HG02884 (cell line): ENCODE results near the gene VPS37D.
"Not testable (repeated sequence)": the region's sequence is repeated elsewhere in the genome, so short reads cannot be mapped to it uniquely, and the experiment has no call there.

Experiments used
- ATAC-seq: cut with Tn5 transposase; IDR thresholded peaks from one replicate; pipeline ENCODE4 v1.9.1; 2021; ENCODE audit warnings: mild to moderate bottlenecking, moderate library complexity; ENCODE audit not compliant: unreplicated experiment

The VPS37D gene

DNA sequence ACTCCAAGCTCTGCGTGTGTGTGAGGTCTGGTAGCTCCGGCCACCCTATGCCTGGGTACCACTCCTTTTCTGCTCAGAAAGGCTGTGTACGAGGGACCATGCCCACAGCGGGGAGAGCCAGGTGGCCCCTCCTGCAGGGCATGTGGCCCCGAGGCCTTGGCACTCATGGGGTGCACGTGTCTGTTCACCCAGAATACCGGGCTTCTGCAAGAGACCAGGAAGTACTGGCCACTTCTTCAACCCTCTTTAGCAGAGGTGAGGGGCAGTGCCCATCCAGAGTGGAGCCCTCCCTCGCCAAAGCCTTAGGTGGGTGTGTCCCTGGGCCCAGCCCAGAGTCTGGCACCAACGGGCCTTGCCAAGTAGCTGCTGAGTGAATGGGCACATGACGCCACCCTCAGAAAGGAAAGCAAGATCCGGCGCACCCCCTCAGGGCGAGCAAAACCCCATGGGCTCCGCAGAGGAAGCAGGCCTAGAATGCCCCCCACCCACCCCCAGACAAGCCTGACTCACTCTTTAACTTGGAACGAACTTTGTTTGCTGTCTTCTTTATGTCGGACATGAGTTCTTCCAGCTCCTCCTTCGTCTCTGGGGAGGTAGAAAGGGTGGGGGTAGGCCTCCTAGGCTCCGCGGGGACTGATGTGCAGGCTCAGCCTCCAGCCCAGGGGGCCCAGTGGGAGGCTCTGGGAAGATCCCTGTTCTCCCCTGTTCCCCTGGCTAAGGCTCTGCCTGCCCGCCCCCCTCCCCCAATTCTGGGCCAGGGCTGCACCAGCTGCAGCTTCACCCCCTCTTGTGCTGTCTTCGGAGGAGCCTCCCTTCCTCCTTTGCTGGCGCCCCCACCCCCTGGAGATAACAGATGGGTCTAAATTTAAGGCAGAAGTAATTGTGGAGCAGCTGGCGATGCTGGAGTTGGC lies 37.3 kb downstream of the VPS37D start:
- no peak for ATAC-seq

DNA sequence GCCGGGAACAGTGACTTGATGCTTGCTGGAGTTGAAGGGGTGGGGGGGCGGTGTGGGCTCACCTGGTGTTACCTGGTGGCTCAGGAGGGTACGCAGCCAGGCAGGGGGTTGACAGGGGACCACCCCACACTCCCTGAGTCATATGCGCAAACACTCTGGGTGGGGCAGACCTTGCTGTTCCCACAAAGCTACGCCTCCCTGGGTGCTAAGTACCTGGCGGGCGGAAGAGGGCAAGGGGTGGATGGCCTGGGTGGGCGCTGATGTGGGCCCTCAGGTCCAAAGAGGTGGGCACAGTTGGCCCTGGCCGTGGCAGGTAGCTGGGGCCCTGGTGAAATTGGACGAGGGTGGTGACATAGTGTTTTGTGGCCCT lies 37.9 kb downstream of the VPS37D start:
- no peak for ATAC-seq

DNA sequence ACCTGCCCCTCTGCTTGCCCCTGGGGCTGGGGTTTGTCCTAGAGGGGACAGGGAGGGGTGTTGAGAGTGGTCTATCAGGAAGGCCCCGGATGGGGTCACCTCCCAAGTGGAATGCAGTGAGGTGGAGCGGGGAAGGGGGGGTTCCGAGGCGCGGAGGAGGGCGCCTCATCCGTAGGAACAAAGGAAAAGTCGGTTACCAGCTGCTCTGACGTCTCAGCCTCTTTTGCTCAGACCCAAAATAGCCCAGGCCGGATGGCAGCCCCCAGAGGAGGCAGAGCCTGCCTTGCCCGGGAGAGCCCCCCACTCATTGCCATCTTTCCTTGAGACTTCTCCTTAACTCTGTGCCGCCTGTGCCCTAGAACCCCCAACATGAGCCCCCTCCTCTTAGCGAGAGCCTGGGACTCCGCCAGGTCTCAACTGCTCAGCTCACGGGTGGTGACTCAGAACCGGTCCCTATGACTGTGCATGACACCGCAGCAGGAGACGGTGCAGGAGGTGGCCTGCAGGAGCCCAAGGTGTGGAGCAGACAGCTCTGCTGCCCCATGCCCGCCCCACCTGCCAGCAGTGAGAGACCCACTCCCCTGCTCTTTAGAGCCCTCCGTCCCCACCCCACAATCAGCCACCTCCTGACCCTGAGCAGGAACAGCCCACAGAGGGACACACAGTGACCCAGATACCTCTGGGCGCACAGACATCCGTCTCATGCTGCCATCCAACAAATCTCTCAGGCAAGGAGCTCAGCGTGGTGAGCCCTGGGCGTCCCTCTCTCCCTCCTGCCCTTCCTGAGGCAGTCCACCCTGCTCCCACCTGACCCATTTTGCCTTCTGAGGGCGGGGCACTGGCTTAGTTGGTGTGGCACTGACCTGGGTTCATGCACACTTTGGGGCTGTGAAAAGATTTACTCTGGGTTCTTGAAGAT lies 38.8 kb downstream of the VPS37D start:
- no peak for ATAC-seq

DNA sequence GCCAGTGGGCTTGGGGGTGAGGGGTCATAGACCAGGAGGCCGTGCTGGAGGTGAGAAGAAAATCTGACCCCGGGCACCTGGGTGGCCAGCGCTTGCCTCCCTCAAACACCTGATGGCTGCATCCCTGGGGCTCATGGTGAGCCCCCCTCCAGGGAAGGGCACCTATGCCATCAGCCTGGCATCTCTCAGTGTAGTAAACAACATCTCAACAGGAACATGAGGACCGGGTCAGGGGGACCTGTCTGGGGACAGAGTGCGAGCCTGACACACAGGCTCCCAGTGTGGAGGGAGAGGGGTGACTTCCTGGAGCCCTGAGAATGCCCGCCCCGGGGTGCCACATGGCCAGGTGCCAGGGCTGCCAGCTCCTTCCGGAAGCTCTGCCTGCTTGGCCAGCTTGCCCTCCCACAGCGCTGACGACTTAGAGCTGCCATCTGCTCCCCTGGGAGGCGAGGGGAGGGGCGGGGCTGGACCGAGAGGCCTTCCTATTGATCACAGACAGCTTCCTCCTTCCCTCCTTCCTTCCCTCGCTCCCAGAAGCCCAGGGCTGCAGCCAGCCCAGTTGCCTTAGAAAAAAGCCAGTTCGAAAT lies 39.5 kb downstream of the VPS37D start:
- no peak for ATAC-seq

DNA sequence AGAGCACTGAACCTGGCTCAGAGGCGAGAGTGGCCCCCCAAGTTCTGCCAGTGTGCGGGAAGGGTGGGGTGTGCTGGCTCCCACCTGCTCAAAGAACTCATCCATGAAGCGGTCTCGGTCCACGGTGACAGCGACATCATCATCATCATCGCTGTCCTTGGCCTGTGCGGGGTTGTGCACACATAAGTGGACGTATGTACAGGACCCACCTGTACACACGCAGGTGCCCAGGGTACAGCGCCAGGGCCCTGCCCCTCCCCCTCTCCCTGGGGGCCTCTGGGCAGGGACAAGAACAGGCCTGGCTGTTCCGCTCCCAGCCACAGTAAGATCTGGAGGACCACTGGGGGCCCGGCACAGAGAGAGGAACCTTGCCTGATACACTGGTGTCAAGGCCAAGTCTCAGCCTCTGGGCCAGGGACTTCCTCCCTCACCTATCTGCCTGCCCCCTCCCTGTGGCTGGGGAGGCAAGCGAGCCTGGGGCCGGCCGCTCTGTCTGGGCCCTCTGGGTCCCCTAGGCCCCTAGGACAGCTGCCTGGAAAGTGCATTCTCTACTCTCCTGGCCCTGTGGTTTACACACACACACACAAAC lies 41.4 kb downstream of the VPS37D start:
- ATAC-seq: no peak

DNA sequence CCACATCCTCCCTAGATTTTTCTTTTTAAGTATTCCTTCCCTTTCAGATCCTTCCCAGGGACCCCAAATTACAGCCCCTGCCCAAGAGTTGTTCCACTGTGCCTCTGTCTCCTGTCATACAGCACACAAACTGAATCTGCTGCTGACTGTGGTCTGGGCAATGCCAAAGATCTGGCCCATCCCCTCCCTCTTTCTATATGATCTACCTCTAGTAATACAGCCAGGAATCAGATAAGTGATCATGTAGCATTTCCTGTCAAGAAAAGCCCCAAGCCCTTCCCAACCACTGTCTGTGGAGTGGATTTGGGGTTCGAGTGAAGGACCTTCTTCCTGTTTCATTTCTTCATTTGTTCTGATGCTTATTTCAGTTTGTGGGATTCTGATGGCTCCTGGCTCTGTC lies 45.1 kb downstream of the VPS37D start:
- ATAC-seq: no peak

DNA sequence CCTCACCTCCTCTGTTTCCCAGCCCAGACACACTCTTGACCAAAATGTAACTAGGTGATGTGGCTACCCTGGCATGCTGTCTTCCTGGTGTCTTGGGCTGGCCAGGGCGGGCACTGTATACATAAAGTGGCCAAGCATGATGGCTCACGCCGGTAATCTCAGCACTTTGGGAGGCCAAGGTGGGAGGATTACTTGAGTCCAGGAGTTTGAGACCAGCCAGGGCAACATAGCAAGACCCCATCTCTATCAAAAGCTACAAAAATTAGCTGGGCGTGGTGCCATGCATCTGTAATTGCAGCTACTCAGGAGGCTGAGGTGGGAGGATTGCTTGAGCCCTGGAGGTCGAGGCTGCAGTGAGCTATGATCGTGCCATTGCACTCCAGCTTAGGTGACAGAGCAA lies 45.7 kb downstream of the VPS37D start:
- ATAC-seq: not testable (repeated sequence)

DNA sequence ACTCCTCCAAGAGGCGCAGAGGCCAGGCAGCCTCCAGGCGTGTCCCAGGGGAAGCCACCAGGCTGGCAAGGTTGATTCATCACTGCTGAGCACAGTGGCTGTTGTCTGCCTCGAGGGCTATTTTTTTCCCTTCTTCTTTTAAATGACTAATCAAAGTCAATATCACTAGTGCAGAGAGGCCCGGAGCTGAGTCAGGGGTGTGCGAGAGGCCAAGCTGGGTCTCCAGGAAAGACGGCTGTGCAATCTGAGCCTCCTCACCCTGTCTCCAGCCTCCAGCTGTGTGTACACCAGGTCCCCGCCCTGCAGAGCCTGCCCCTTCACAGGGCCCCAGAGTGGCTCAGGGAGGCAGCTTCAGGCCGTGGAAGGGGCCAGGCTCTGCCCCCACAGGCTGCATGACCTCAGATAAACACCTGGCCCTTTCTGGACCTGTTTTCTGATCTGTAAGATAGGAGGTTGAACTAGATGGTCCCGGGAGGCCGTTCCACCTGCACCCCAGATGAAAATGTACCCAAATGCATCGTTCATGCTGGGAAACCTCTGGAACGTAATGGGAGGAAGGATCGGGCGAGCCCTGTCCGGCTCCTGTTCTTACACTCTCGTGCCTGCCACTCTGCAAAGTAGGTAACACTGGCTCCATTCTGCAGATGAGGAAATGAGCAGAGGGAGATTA lies 48.2 kb downstream of the VPS37D start:
- ATAC-seq: no peak

DNA sequence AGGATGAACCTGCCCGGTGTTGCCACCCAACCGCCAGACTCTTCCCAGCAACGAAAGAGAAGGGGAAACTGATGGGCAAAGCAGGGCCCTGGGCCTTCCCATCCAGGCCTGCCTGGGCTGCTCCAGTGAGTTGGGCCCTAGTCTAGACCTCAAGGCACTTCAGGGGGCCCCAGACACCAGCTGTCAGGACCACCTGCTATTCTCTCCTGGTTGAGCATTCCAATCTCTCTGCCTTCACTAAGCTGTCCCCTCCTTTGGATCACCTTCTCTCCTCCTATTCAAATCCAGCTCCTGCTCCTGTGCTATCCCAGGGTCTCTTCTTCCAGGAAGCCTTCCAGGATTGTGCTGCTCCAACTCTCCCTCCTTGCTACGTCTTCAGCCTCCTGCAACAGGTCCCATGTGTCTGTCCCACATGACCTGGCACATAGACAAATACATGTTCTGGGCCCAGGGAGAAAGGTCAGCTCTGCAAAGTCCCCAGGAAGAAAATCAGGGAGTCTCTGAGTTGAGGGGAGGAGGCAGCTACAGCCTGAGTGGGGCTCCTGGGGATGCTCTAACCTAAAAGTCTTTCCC lies 48.8 kb downstream of the VPS37D start:
- ATAC-seq: no peak

DNA sequence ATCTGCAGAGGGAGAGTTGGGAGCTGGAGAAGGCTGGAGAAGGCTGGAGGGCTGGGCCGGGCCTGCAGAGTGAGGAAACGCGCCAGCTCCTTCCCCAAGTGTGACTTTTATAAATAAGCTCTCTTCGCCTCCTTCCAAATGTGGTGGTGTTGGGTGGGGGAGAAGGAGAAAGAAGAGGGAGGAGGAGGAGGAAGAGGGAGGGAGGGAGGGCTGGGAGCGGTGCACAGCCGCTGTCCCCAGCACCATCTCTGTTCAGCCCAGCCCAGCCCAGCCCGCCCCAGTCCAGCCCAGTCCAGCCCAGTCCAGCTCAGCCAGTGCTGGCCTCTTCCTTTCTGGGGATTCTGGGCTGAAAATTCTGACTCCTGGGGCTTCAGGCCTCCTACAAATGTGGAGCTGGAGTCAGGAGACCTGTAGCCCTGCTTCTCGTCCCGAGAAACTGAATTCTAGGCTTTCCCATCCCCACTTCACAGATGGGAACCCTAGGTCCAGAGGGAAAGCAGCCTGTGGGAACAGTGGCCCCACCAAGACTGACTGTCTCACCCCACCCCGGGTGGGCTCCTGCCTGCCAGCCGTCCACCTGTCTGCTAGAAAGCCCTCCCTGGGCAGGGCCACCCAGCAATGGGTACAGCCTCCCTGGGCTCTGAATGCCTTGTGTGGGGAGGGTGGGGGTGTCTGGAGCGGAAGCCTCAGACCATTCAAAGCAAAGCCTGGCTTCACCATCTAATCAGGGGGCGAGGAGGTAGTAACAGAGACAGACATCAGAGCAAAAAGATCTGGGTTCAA lies 49.6 kb downstream of the VPS37D start:
- no peak for ATAC-seq

DNA sequence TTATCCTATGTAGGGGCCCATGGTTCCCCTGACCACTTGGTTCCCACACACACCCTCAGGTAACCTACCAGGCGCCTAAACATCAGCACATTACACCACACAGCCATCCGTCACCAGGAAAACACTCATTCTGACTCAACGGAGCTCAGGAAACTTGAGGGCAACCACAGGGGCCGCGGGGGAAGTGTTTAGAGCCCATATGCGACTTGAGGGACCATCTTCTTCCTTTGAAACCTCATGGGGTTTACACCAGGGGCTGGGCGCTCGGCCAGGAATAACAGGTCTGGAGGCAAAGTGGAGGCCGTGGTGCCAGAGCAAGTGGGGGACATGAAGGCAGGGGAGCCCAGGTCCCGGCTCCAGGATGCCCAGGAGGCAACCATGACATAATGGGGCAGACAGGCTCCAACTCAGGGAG lies 50.4 kb downstream of the VPS37D start:
- no peak for ATAC-seq

DNA sequence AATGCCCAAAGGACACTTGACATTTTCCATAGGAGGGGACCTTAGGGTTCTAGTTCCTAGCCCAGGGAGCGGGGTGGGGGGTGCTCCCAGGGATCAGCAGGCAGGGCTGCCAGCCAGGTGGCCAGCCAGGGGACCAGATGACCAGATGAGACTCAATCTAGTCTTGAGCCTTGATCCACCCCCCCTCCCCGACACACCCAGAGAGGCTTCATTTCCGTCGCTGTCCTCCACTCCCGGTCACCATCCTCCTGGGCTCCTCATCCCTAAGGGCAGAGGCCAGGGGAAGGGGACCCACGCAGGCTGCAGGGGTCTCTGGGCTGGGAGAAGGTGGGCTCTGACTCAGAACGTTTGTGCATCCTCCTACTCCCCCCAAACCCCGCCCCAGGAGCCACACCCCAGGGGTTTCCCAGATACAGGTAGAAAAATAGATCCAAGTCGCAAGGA lies 50.8 kb downstream of the VPS37D start:
- no peak for ATAC-seq

DNA sequence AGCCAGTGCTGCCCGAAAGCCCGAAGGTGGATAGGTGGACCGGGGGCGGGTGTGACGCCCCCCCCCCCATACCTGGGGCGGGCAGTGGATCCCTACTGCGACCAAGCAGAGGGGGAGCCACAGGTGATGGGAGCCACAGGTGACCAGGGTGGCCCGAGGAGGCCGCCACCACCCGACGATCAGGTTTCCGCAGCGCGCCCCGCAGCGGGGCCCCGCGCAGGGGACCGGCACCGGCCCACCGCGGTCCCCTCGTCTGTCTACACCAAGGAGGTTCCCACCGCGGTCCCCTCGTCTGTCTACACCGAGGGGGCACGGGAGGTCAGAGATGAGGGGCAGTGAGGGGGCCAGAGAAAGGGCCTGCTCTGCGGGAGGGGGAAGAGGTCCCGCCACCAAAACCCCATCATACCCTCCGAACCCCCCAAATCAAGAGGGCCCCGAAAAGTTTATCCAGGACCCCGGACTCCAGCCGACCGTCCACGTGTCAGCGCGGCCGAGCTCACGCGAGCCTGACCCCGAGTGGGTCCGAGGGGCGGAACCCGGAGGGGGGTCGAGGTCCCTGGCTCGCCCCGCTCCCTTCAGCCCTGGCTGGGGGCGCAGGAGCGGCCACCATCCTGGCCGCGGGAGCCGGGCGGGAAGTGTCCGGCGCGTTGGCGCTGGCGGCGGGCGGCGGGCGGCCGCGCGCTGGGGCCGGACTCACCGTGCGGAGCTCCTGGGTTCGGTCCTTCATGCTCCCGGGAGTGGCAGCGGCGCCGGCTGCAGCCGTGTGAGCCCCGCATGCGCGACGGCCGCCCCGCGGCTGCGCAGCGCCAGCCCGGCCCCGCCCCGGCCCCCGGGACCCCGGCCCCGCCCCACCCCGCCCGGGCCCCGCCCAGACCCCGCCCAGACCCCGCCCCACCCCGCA lies 51.5 kb downstream of the VPS37D start, which contains the start of gene STX1A:
TSS of gene STX1A (minus strand) at position 765 of the 901 bp plus-strand sequence. CDS start at position 727, 38 bp downstream.
- peak; percentile 56 for ATAC-seq

DNA sequence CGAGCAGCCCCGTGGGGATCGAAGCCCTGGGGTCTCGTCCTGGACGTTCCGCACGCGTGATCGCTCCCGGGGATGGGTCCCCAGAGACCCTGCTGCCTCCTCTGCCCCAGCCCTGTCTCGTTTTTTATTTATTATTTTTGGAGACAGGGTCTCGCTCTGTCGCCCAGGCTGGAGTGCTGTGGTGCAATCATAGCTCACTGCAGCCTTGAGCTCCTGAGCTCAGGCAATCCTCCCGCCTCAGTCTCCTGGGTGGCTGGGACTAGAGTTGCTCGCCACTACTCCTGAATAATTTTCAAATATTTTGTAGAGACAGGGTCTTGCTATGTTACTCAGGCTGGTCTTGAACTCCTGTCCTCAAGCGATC lies 52.2 kb downstream of the VPS37D start:
- ATAC-seq: no peak

DNA sequence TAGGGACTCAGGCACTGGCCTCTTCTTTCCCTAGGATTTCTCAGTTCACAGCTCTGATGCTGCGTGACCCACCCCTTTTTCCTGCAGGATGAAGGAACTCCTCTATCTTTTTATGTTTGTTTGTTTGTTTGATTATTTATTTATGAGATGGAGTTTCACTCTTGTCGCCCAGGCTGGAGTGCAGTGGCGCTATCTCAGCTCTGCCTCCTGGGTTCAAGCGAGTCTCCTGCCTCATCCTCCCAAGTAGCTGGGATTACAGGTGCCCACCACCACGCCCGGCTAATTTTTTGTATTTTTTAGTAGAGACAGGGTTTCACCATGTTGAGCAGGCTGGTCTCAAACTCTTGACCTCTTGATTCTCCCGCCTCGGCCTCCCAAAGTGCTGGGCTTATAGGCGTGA lies 52.8 kb downstream of the VPS37D start:
- ATAC-seq: not testable (repeated sequence)

DNA sequence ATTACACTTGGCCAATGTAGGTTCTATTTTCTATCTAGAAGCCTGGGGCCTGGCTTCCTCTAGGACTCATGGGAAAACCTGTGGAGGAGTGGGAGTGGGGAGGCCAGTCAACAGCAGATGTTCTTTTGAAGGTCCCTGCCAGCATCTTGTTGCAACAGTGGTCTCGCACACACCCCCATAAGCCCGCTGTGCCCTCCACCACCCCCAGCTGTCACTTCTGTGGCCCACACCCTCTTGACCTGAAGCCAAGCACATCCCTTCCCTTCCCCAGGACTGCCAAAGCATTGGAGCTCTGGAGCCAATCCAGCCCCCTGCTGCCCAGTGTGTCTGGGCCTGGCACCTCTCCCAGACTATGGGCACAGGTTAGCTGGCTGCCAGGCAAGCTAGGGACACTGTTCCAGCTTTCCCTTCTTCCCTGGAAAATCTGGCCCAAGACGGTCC lies 53.8 kb downstream of the VPS37D start:
- ATAC-seq: no peak
